B cell (primary cell): ENCODE measurements around the gene PHF21A. TPM values are rescaled to one million over a fixed set of nuclear protein-coding genes. Genes with fewer than 3 reads are reported as not detected.
A peak's percentile ranks its signal among the peaks of the same experiment; 100 is the strongest.

Experiments
- ATAC-seq: fragments of 200-7000 bp; cut with Tn5 transposase; one replicate; pipeline ENCODE4 v1.10.0; 2021; ENCODE audit warnings: low read depth, mild to moderate bottlenecking, moderate number of reproducible peaks, moderate library complexity
- CTCF ChIA-PET: fragments of 350-600 bp; sonication (Branson Sonifier 250); formaldehyde crosslinking; loops from one replicate; lab custom pipeline; 2021; ENCODE audit warnings: antibody characterized with exemption, inconsistent platforms; lab: Charles Lee
- POLR2A ChIA-PET: fragments of 350-600 bp; sonication (Branson Sonifier 250); formaldehyde crosslinking; loops from one replicate; lab custom pipeline; 2021; ENCODE audit warnings: antibody characterized with exemption; lab: Charles Lee
- DNase-seq: peaks from one replicate; pipeline ENCODE4 v3.0.0; 2013
- H2AFZ ChIP-seq: 2 replicates; pipeline ENCODE4 v1.6.1; 2012; ENCODE audit warnings: mild to moderate bottlenecking, low read depth, low read length; ENCODE audit not compliant: insufficient read depth, poor library complexity, severe bottlenecking
- H3K27ac ChIP-seq, 2 donors: 1 replicate in 1 of 2; 2 replicates in 1 of 2; pipeline ENCODE4 v1.5.1; 2012 to 2013; ENCODE audit warnings: low read length in 2 of 2, mild to moderate bottlenecking in 2 of 2, moderate library complexity in 1 of 2
- H3K27me3 ChIP-seq, 4 experiments: fragments of 200-600 bp in 1 of 4; sonication (generic) in 1 of 4; replicated peaks in 1 of 4; 1 replicate in 2 of 4; 2 replicates in 2 of 4; pipeline versions ENCODE4 v1.6.1 to v1.7.0; 2013 to 2016; ENCODE audit warnings: low read length in 3 of 4, mild to moderate bottlenecking in 2 of 4, mixed read lengths in 1 of 4, moderate library complexity in 1 of 4; ENCODE audit not compliant: insufficient read depth in 4 of 4, control insufficient read depth in 3 of 4; ENCODE audit errors: control extremely low read depth in 1 of 4
- H3K36me3 ChIP-seq, 2 experiments: replicated peaks in 1 of 2; 1 replicate in 1 of 2; 2 replicates in 1 of 2; pipeline versions ENCODE4 v1.6.1 to v1.7.1; 2013; ENCODE audit warnings: low read length in 1 of 2; ENCODE audit not compliant: insufficient read depth in 2 of 2, control insufficient read depth in 1 of 2; ENCODE audit errors: control extremely low read depth in 1 of 2, extremely low read depth in 1 of 2
- H3K4me1 ChIP-seq, 2 donors: fragments of 200-600 bp in 1 of 2; sonication (generic) in 1 of 2; 1 replicate in 1 of 2; 2 replicates in 1 of 2; pipeline versions ENCODE4 v1.5.1 to v1.6.1; 2013 to 2017; ENCODE audit warnings: low read length in 2 of 2; ENCODE audit not compliant: control insufficient read depth in 2 of 2, insufficient read depth in 2 of 2
- H3K4me2 ChIP-seq: replicated peaks from 2 replicates; pipeline ENCODE3; 2012; ENCODE audit warnings: mild to moderate bottlenecking, low read depth, low read length; ENCODE audit not compliant: poor library complexity, severe bottlenecking
- H3K4me3 ChIP-seq, 5 experiments: fragments of 200-600 bp in 1 of 5; sonication (generic) in 1 of 5; 1 replicate in 3 of 5; 2 replicates in 2 of 5; pipeline versions ENCODE4 v1.5.1 to v1.7.0; 2011 to 2016; ENCODE audit warnings: low read length in 4 of 5, mild to moderate bottlenecking in 4 of 5, low read depth in 2 of 5, control low read depth in 1 of 5, moderate library complexity in 1 of 5; ENCODE audit not compliant: insufficient read depth in 1 of 5; ENCODE audit errors: control extremely low read depth in 1 of 5, extremely low read depth in 1 of 5
- H3K79me2 ChIP-seq: fragments of 200-600 bp; sonication (generic); one replicate; pipeline ENCODE4 v1.6.0; 2016; ENCODE audit warnings: low read length; ENCODE audit not compliant: control insufficient read depth, insufficient read depth
- H3K9ac ChIP-seq: fragments of 200-600 bp; sonication (generic); 2 replicates; pipeline ENCODE4 v1.6.1; 2017; ENCODE audit warnings: mild to moderate bottlenecking, low read length, moderate library complexity
- H3K9me3 ChIP-seq, 3 donors: one replicate each; pipeline versions ENCODE4 v1.6.1 to v1.7.1; 2013; ENCODE audit warnings: low read length in 2 of 3; ENCODE audit not compliant: control insufficient read depth in 2 of 3, insufficient read depth in 1 of 3; ENCODE audit errors: control extremely low read depth in 1 of 3
- H4K20me1 ChIP-seq: 2 replicates; pipeline ENCODE4 v1.6.0; 2012; ENCODE audit warnings: mild to moderate bottlenecking, low read length; ENCODE audit not compliant: insufficient read depth, control insufficient read depth, poor library complexity, severe bottlenecking
- H3K27ac Mint-ChIP-seq: one replicate; pipeline ENCODE4 v1.8.0; 2021; ENCODE audit warnings: mixed read lengths
- H3K27me3 Mint-ChIP-seq: one replicate; pipeline ENCODE4 v1.8.0; 2021; ENCODE audit warnings: mixed read lengths
- H3K4me1 Mint-ChIP-seq: one replicate; pipeline ENCODE4 v1.8.0; 2021; ENCODE audit warnings: mixed read lengths
- H3K4me3 Mint-ChIP-seq: one replicate; pipeline ENCODE4 v1.8.0; 2021; ENCODE audit warnings: mixed read lengths
- H3K9me3 Mint-ChIP-seq: one replicate; pipeline ENCODE4 v1.8.0; 2022; ENCODE audit warnings: mixed read lengths; ENCODE audit not compliant: insufficient read depth
- EZH2 ChIP-seq: IDR thresholded peaks from 2 replicates; pipeline ENCODE4 v1.6.1; 2012; ENCODE audit warnings: borderline replicate concordance, low read depth, mild to moderate bottlenecking, moderate library complexity, low read length; ENCODE audit not compliant: insufficient read depth, poor library complexity, severe bottlenecking
- WGBS: methylation state at CpG from one replicate; pipeline ENCODE4 v1.1.5; 2013; ENCODE audit warnings: missing lambda C conversion rate; ENCODE audit not compliant: insufficient coverage; 5-methylcytosine and 5-hydroxymethylcytosine counted together
- intact Hi-C: fragments of 100-400 bp; cut with micrococcal nuclease; formaldehyde crosslinking; loops from one replicate; pipeline ENCODE4 v1.10.0; 2022
- polyA plus RNA-seq: library from polyadenylated mRNA; depleted of rRNA; stranded (reverse); fragments of >200 nt; gene quantifications from 2 replicates; pipeline ENCODE4 v1.2.3, GENCODE V29; 2012
- total RNA-seq, 2 donors: library from RNA; stranded (reverse); fragments of 120-200 nt in 1 of 2; gene quantifications; 1 replicate in 1 of 2; 2 replicates in 1 of 2; pipeline versions ENCODE4 v1.2.3 to v1.2.4, GENCODE V29; 2013 to 2022
- TF ChIP-seq, protein P1 (sequence below): fragments of 200-600 bp; IDR thresholded peaks from one replicate; pipeline ENCODE4 v1.8.0; 2022; ENCODE audit warnings: antibody characterized with exemption, mild to moderate bottlenecking

Gene PHF21A
- total and polyA plus RNA-seq, 2 donors (not counting 1 experiment from before 2014, with no cell fraction given), result 41.9 to 103 TPM

DNA sequence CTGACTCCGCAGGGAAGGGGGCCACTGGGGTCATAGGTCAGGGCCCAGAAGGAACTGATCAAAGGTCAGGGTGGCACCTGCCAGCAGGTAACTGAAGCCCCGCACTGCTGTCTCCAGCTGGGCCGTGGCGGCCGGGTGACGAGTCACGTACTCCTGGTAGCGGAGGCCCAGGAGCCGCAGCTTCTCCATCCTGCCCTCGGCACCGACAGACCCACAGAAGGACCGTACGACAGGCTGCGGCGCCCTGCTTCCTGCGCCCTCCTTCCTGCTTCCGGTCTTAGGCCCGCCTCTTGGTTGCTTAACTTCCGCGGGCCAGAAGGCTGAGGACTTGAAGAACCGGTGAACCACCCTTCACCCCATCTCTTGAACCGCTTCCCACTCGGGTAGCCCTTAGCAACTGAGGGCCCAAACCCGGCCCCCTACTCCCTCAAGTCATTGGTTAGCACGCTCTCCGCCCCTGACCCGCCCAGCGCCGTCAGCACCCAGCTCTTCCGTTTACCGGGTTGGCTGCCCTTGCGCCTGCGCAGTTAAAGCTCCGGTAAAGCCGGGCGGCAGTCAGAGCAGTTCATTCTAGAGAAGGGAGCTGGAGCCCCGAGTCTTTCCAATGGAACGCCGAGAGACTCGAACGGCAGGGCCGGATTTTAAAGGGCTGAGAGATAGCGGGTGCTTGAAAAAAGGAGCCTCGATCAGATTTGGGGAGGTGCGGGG, 203.5 kb downstream of the PHF21A start, which contains the start of gene PEX16:
TSS of gene PEX16 (minus strand) at position 255 of the 708 bp plus-strand sequence. CDS start at position 189, 66 bp downstream.
- DNase-seq, result peak; percentile 99
- H3K9me3 ChIP-seq, result no peaks in the 10 kb centered on the region
- H3K27ac ChIP-seq, result peak within 1 kb of the TSS; percentile 88 to 95
- intact Hi-C loops, result loop anchor here (1.0 to 10.0 kb wide), 10 partner anchors 13 to 1353 kb away; partner anchors contain the start of genes ATG13, CD82, CRY2 and DGKZ
- H3K4me3 ChIP-seq, result peak within 1 kb of the TSS; percentile 86 to 99 (median 90)
- H3K36me3 ChIP-seq, result peaks cover 2 to 28% of the 10 kb centered on the region in 2 experiments
- H3K79me2 ChIP-seq, result peaks cover 48% of the 10 kb centered on the region
- H3K9me3 Mint-ChIP-seq, result no peaks in the 10 kb centered on the region
- H2AFZ ChIP-seq, result peak within 1 kb of the TSS; percentile 80
- CTCF ChIA-PET, result interaction anchor here (0.9 to 9.6 kb wide), 12 partner anchors 9 to 146 kb away, joined by 3 to 98 read pairs (median 4); partner anchors contain the start of gene CRY2
- peak; percentile 83 for ATAC-seq
- WGBS, result under 1% methylated on average over 43 of the region's 45 CpGs
- H3K4me1 ChIP-seq, result peaks cover 44 to 57% of the 10 kb centered on the region in 2 donors
- no peaks in the 10 kb centered on the region for H3K27me3 Mint-ChIP-seq
- H3K4me3 Mint-ChIP-seq, result peak within 1 kb of the TSS; percentile 92
- peaks cover 54% of the 10 kb centered on the region for H4K20me1 ChIP-seq
- peak within 1 kb of the TSS; percentile 94 for H3K27ac Mint-ChIP-seq
- peak within 1 kb of the TSS; percentile 98 for H3K4me2 ChIP-seq
- peaks cover 64% of the 10 kb centered on the region for H3K4me1 Mint-ChIP-seq
- H3K27me3 ChIP-seq, result no peaks in the 10 kb centered on the region
- H3K9ac ChIP-seq, result peak within 1 kb of the TSS; percentile 97
- POLR2A ChIA-PET, result interaction anchor here (0.9 to 9.1 kb wide), 5 partner anchors 9 to 112 kb away, joined by 4 to 162 read pairs (median 6); partner anchors contain the start of gene CRY2
- TF ChIP-seq EZH2, result no peak
- TF ChIP-seq, protein P1, sequence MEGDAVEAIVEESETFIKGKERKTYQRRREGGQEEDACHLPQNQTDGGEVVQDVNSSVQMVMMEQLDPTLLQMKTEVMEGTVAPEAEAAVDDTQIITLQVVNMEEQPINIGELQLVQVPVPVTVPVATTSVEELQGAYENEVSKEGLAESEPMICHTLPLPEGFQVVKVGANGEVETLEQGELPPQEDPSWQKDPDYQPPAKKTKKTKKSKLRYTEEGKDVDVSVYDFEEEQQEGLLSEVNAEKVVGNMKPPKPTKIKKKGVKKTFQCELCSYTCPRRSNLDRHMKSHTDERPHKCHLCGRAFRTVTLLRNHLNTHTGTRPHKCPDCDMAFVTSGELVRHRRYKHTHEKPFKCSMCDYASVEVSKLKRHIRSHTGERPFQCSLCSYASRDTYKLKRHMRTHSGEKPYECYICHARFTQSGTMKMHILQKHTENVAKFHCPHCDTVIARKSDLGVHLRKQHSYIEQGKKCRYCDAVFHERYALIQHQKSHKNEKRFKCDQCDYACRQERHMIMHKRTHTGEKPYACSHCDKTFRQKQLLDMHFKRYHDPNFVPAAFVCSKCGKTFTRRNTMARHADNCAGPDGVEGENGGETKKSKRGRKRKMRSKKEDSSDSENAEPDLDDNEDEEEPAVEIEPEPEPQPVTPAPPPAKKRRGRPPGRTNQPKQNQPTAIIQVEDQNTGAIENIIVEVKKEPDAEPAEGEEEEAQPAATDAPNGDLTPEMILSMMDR, result no peak
